ENCODE results near the gene EXOC3.

DNA sequence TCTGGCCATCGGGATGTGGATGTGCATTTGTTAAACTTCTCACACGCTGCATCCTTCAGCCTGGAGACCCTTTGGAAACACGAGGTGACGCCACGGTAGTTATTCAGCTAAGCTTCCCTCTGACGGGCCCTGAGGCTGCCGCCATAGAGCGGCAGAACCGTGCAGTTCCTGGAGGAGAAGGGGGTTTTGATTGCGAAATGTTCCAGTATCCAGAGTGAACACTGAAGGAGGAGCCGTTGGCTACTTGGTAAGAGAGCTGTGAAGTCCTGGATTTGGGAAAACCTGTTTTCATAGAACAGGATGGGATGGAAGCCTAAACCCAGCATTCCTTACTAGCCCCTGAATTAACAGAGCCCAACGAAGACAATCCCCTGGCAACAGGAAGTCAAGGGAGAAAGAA is 23.0 kb upstream of the EXOC3 start:
- TF ChIP-seq, protein P1, sequence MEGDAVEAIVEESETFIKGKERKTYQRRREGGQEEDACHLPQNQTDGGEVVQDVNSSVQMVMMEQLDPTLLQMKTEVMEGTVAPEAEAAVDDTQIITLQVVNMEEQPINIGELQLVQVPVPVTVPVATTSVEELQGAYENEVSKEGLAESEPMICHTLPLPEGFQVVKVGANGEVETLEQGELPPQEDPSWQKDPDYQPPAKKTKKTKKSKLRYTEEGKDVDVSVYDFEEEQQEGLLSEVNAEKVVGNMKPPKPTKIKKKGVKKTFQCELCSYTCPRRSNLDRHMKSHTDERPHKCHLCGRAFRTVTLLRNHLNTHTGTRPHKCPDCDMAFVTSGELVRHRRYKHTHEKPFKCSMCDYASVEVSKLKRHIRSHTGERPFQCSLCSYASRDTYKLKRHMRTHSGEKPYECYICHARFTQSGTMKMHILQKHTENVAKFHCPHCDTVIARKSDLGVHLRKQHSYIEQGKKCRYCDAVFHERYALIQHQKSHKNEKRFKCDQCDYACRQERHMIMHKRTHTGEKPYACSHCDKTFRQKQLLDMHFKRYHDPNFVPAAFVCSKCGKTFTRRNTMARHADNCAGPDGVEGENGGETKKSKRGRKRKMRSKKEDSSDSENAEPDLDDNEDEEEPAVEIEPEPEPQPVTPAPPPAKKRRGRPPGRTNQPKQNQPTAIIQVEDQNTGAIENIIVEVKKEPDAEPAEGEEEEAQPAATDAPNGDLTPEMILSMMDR (conservative IDR thresholded peaks at IDR 0.05; ENCODE audit: low read depth, low read length) = no peak
- no peak for TF ChIP-seq EZH2 (IDR thresholded peaks at IDR 0.05; ENCODE audit: low read length, unreplicated experiment)
- no peak for TF ChIP-seq EZH2phosphoT487 (IDR thresholded peaks at IDR 0.05; ENCODE audit: borderline replicate concordance, low read length)
